Neural cell (in vitro differentiated cells): ENCODE data around the gene FSIP1. TPM values are rescaled to one million over a fixed set of nuclear protein-coding genes. Genes with fewer than 3 reads are reported as not detected.

Experiments
- H2AFZ ChIP-seq: fragments of 200-600, 300-800 bp; sonication (generic), shearing (Covaris generic); 2 replicates; pipeline ENCODE4 v1.6.0; 2014; ENCODE audit warnings: low read depth, mild to moderate bottlenecking, antibody characterized with exemption, low read length, moderate library complexity
- H3F3A ChIP-seq: fragments of 200-600 bp; shearing (Covaris generic); 2 replicates; pipeline ENCODE4 v1.6.1; 2016; ENCODE audit warnings: mild to moderate bottlenecking, moderate library complexity, mixed read lengths, antibody characterized with exemption, low read length; ENCODE audit not compliant: insufficient read depth, poor library complexity, severe bottlenecking
- H3K27ac ChIP-seq: fragments of 200-600, 300-800 bp; sonication (generic), shearing (Covaris generic); 2 replicates; pipeline ENCODE4 v1.5.1; 2014; ENCODE audit warnings: mild to moderate bottlenecking, low read length, moderate library complexity
- H3K27me3 ChIP-seq: fragments of 300-800, 200-600 bp; sonication (generic), shearing (Covaris generic); 2 replicates; pipeline ENCODE4 v1.6.0; 2014; ENCODE audit warnings: mild to moderate bottlenecking, low read depth, low read length, moderate library complexity; ENCODE audit not compliant: insufficient read depth
- H3K36me3 ChIP-seq: fragments of 300-800, 200-600 bp; sonication (generic), shearing (Covaris generic); 2 replicates; pipeline ENCODE4 v1.5.1; 2014; ENCODE audit warnings: mild to moderate bottlenecking, antibody characterized with exemption, low read length, moderate library complexity; ENCODE audit not compliant: insufficient read depth
- H3K4me2 ChIP-seq: fragments of 300-800, 200-600 bp; sonication (generic), shearing (Covaris generic); 2 replicates; pipeline ENCODE4 v1.6.0; 2014; ENCODE audit warnings: mild to moderate bottlenecking, low read length
- H3K4me3 ChIP-seq: fragments of 300-800, 200-600 bp; sonication (generic), shearing (Covaris generic); 2 replicates; pipeline ENCODE4 v1.5.1; 2014; ENCODE audit warnings: mild to moderate bottlenecking, low read length, moderate library complexity
- H3K79me2 ChIP-seq: fragments of 200-600 bp; shearing (Covaris generic); replicated peaks from 2 replicates; pipeline ENCODE4 v1.6.0; 2014; ENCODE audit warnings: mild to moderate bottlenecking, low read length, moderate library complexity; ENCODE audit not compliant: insufficient read depth
- H3K9ac ChIP-seq: fragments of 300-800, 200-600 bp; sonication (generic), shearing (Covaris generic); 2 replicates; pipeline ENCODE4 v1.6.1; 2016; ENCODE audit warnings: mild to moderate bottlenecking, low read length, mixed read lengths
- H3K9me2 ChIP-seq: fragments of 200-600 bp; shearing (Covaris generic); 2 replicates; pipeline ENCODE4 v1.6.1; 2016; ENCODE audit warnings: mild to moderate bottlenecking, low read length, mixed read lengths; ENCODE audit not compliant: insufficient read depth
- H3K9me3 ChIP-seq: fragments of 200-600, 300-800 bp; sonication (generic), shearing (Covaris generic); 2 replicates; pipeline ENCODE4 v1.6.1; 2016; ENCODE audit warnings: mild to moderate bottlenecking, mixed run types, low read length, moderate library complexity, mixed read lengths
- H4K20me1 ChIP-seq: fragments of 200-600 bp; shearing (Covaris generic); 2 replicates; pipeline ENCODE4 v1.6.1; 2016; ENCODE audit warnings: mild to moderate bottlenecking, mixed run types; ENCODE audit not compliant: insufficient read depth
- CTCF ChIP-seq: fragments of 450-650 bp; IDR thresholded peaks from 2 replicates; pipeline ENCODE4 v1.5.1; 2014; ENCODE audit warnings: antibody characterized with exemption, mild to moderate bottlenecking, moderate library complexity; ENCODE audit not compliant: poor library complexity, severe bottlenecking
- EP300 ChIP-seq: fragments of 450-650 bp; conservative IDR thresholded peaks from 2 replicates; pipeline ENCODE4 v1.6.1; 2014; ENCODE audit warnings: antibody characterized with exemption, mild to moderate bottlenecking, moderate library complexity; ENCODE audit not compliant: poor library complexity, severe bottlenecking
- EZH2 ChIP-seq: fragments of 200-600, 300-800 bp; shearing (Covaris generic), sonication (generic); IDR thresholded peaks from 2 replicates; pipeline ENCODE4 v1.6.1; 2014; ENCODE audit warnings: antibody characterized with exemption, low read length, borderline replicate concordance, mild to moderate bottlenecking; ENCODE audit not compliant: insufficient read depth, poor library complexity, severe bottlenecking
- MXI1 ChIP-seq: fragments of 450-650 bp; conservative IDR thresholded peaks from 2 replicates; pipeline ENCODE4 v1.6.1; 2014; ENCODE audit warnings: antibody characterized with exemption, mild to moderate bottlenecking; ENCODE audit not compliant: poor library complexity, severe bottlenecking
- POLR2AphosphoS5 ChIP-seq: IDR thresholded peaks from 2 replicates; pipeline ENCODE4 v1.6.1; 2012
- RAD21 ChIP-seq: fragments of 450-650 bp; conservative IDR thresholded peaks from 2 replicates; pipeline ENCODE4 v1.6.1; 2014; ENCODE audit warnings: antibody characterized with exemption, mild to moderate bottlenecking, moderate library complexity
- SMC3 ChIP-seq: fragments of 450-650 bp; conservative IDR thresholded peaks from 2 replicates; pipeline ENCODE4 v1.6.1; 2014; ENCODE audit warnings: antibody characterized with exemption, mild to moderate bottlenecking, moderate library complexity; ENCODE audit not compliant: poor library complexity
- TAF1 ChIP-seq: IDR thresholded peaks from 2 replicates; pipeline ENCODE4 v1.6.1; 2012; ENCODE audit warnings: low read depth
- polyA plus RNA-seq: library from polyadenylated mRNA; depleted of rRNA; stranded (reverse); fragments of >200 nt; gene quantifications from 2 replicates; pipeline ENCODE4 v1.2.3, GENCODE V29; 2014
- TF ChIP-seq, protein P1 (sequence below): IDR thresholded peaks from 2 replicates; pipeline ENCODE4 v1.6.1; 2012; ENCODE audit warnings: borderline replicate concordance

FSIP1 gene
- polyA plus RNA-seq, 1 donor from 2014 or later, result 3.8 TPM

DNA sequence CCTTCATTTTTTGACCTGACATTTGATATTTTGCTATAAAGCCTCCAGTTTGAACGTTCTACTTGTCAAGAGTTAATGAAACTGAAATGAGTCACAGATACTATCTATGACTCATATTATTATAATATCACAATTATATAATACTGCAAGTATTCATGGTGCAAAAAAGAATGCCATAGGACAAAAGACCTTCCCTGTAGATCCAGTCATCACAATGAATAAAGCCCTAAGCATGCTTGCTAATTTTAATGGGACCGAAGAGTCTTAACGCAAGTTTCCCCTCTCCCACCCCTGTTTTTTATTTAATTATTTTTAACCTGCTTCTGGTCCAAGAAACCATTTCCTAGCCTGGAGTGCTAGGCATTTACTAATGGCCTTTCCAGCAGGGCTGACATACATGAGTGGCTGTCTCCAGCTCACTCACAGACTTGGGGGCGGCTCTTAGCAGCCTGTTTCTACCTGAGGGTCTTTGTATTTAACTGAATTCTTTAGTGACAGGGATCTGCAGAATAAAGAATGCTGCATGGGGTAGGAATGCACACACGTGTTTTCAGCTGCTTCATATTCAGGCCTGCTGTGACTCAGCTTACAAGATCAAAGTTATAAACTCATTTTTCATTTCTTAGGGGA is 140.5 kb downstream of the FSIP1 start:
- H3K27ac ChIP-seq, result no peak overlapping the region
- no peaks in the 10 kb centered on the region for H3F3A ChIP-seq
- no peaks in the 10 kb centered on the region for H3K79me2 ChIP-seq
- H3K36me3 ChIP-seq, result no peaks in the 10 kb centered on the region
- H2AFZ ChIP-seq, result no peak overlapping the region
- no peaks in the 10 kb centered on the region for H3K9me3 ChIP-seq
- no peaks in the 10 kb centered on the region for H3K9me2 ChIP-seq
- no peak for TF ChIP-seq POLR2AphosphoS5
- TF ChIP-seq EZH2, result no peak
- no peak for TF ChIP-seq TAF1
- TF ChIP-seq, protein P1, sequence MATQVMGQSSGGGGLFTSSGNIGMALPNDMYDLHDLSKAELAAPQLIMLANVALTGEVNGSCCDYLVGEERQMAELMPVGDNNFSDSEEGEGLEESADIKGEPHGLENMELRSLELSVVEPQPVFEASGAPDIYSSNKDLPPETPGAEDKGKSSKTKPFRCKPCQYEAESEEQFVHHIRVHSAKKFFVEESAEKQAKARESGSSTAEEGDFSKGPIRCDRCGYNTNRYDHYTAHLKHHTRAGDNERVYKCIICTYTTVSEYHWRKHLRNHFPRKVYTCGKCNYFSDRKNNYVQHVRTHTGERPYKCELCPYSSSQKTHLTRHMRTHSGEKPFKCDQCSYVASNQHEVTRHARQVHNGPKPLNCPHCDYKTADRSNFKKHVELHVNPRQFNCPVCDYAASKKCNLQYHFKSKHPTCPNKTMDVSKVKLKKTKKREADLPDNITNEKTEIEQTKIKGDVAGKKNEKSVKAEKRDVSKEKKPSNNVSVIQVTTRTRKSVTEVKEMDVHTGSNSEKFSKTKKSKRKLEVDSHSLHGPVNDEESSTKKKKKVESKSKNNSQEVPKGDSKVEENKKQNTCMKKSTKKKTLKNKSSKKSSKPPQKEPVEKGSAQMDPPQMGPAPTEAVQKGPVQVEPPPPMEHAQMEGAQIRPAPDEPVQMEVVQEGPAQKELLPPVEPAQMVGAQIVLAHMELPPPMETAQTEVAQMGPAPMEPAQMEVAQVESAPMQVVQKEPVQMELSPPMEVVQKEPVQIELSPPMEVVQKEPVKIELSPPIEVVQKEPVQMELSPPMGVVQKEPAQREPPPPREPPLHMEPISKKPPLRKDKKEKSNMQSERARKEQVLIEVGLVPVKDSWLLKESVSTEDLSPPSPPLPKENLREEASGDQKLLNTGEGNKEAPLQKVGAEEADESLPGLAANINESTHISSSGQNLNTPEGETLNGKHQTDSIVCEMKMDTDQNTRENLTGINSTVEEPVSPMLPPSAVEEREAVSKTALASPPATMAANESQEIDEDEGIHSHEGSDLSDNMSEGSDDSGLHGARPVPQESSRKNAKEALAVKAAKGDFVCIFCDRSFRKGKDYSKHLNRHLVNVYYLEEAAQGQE, result no peak
- H4K20me1 ChIP-seq, result no peaks in the 10 kb centered on the region
- H3K9ac ChIP-seq, result no peak overlapping the region
- no peak overlapping the region for H3K4me2 ChIP-seq
- no peaks in the 10 kb centered on the region for H3K27me3 ChIP-seq
- H3K4me3 ChIP-seq, result no peak overlapping the region

DNA sequence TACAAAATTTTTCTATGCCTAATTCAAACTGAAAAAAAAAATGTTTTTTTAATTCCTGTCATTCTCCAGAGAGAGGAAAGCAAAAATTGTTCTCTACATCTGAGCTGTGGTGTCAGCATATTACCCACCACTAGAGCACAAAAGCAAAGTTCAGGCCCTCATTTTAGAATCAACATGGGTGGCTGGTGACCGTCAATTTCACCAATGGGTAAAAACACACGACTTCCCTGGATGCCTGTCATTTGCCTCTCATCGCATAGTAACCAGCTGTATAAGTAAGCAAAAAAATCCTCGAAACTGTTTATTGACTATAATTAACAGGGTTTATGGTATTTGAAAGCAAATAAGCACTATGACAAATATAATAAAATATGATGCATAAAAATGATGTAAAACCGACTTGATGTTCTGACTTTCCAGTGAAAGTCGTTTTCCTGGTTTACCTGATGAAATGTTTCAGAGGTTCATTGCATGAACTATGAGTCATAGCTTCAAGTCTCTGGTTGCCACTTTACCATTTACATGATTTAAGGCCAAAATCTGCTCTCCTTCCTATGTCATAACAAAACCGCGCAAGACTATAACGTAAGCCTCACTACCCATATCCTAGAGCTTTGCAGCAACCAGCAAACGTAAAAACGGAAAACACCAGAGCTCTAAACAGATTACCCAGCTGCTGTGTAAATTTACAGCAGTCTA is 141.3 kb downstream of the FSIP1 start:
- H3K36me3 ChIP-seq, result no peaks in the 10 kb centered on the region
- no peaks in the 10 kb centered on the region for H3K9me2 ChIP-seq
- no peaks in the 10 kb centered on the region for H3F3A ChIP-seq
- H3K9ac ChIP-seq, result no peak overlapping the region
- TF ChIP-seq SMC3 (no peak), TAF1 (no peak), RAD21 (no peak), CTCF (no peak), EZH2 (no peak), MXI1 (no peak), POLR2AphosphoS5 (no peak), EP300 (no peak)
- TF ChIP-seq, protein P1, result no peak
- H3K4me3 ChIP-seq, result no peak overlapping the region
- no peaks in the 10 kb centered on the region for H3K27me3 ChIP-seq
- H3K27ac ChIP-seq, result no peak overlapping the region
- no peaks in the 10 kb centered on the region for H3K79me2 ChIP-seq
- no peaks in the 10 kb centered on the region for H3K9me3 ChIP-seq
- no peak overlapping the region for H3K4me2 ChIP-seq
- no peaks in the 10 kb centered on the region for H4K20me1 ChIP-seq
- H2AFZ ChIP-seq, result no peak overlapping the region
